IMR-90 (cell line): ENCODE results near the gene DOCK4. TPM values are rescaled to one million over a fixed set of nuclear protein-coding genes. Genes with fewer than 3 reads are reported as not detected.

Experiments
- ATAC-seq: fragments of 200-7000 bp; cut with Tn5 transposase; 2 replicates; pipeline ENCODE4 v1.9.1; 2020; ENCODE audit warnings: low read depth, mild to moderate bottlenecking, moderate library complexity
- BruUV-seq: library from RNA; stranded (reverse); fragments of 400-500 nt; replicated peaks from 2 replicates; lab custom pipeline; 2021; lab: Mats Ljungman, UMichigan
- CTCF ChIA-PET: fragments of 300-600 bp; formaldehyde crosslinking; extraction: SDS; loops from one replicate; lab custom pipeline; 2021; ENCODE audit warnings: antibody characterized with exemption; lab: Yijun Ruan, JAX
- POLR2A ChIA-PET: fragments of 300-600 bp; sonication (Branson Sonifier 250); formaldehyde crosslinking; loops from one replicate; lab custom pipeline; 2022; ENCODE audit warnings: antibody characterized with exemption; ENCODE audit not compliant: unreplicated experiment; lab: Charles Lee
- DNase-seq: peaks from one replicate; pipeline ENCODE4 v3.0.0; 2013
- H2AFZ ChIP-seq: replicated peaks from 2 replicates; pipeline ENCODE3; 2013; ENCODE audit warnings: low read length, mild to moderate bottlenecking; ENCODE audit not compliant: poor library complexity
- H2AK5ac ChIP-seq: 2 replicates; pipeline ENCODE4 v1.6.1; 2013; ENCODE audit warnings: low read depth, low read length, inconsistent platforms
- H2AK9ac ChIP-seq: replicated peaks from 2 replicates; pipeline ENCODE3; 2013; ENCODE audit warnings: mild to moderate bottlenecking, low read depth, low read length, moderate library complexity; ENCODE audit not compliant: poor library complexity
- H2BK120ac ChIP-seq: 2 replicates; pipeline ENCODE4 v1.6.1; 2013; ENCODE audit warnings: low read depth, low read length, inconsistent platforms
- H2BK15ac ChIP-seq: 3 replicates; pipeline ENCODE4 v1.6.1; 2013; ENCODE audit warnings: low read depth, low read length, inconsistent platforms
- H2BK20ac ChIP-seq: 2 replicates; pipeline ENCODE4 v1.6.1; 2013; ENCODE audit warnings: low read depth, mild to moderate bottlenecking, inconsistent platforms, low read length, moderate library complexity
- H2BK5ac ChIP-seq: 2 replicates; pipeline ENCODE4 v1.6.1; 2013; ENCODE audit warnings: mild to moderate bottlenecking, low read depth, low read length, inconsistent platforms; ENCODE audit not compliant: poor library complexity, severe bottlenecking
- H3K14ac ChIP-seq: replicated peaks from 2 replicates; pipeline ENCODE4 v1.6.1; 2013; ENCODE audit warnings: low read depth, low read length, inconsistent platforms
- H3K18ac ChIP-seq: 2 replicates; pipeline ENCODE4 v1.6.1; 2013; ENCODE audit warnings: low read depth, low read length, control low read depth
- H3K23ac ChIP-seq: 2 replicates; pipeline ENCODE4 v1.6.1; 2013; ENCODE audit warnings: low read depth, low read length, inconsistent platforms
- H3K27ac ChIP-seq: 2 replicates; pipeline ENCODE4 v1.5.1; 2013; ENCODE audit warnings: mild to moderate bottlenecking, control low read depth, low read length; ENCODE audit not compliant: insufficient read depth
- H3K27me3 ChIP-seq: 2 replicates; pipeline ENCODE4 v1.6.1; 2013; ENCODE audit warnings: low read length; ENCODE audit not compliant: control insufficient read depth, insufficient read depth
- H3K36me3 ChIP-seq: 2 replicates; pipeline ENCODE4 v1.6.1; 2013; ENCODE audit warnings: low read length, mixed read lengths; ENCODE audit not compliant: control insufficient read depth, insufficient read depth
- H3K4ac ChIP-seq: 2 replicates; pipeline ENCODE4 v1.6.1; 2013; ENCODE audit warnings: low read depth, low read length, inconsistent platforms
- H3K4me1 ChIP-seq: 2 replicates; pipeline ENCODE4 v1.6.1; 2013; ENCODE audit warnings: low read length, mixed read lengths; ENCODE audit not compliant: control insufficient read depth, insufficient read depth
- H3K4me2 ChIP-seq: 2 replicates; pipeline ENCODE4 v1.6.1; 2013; ENCODE audit warnings: low read depth, mild to moderate bottlenecking, control low read depth, low read length, moderate library complexity
- H3K4me3 ChIP-seq: 2 replicates; pipeline ENCODE4 v1.5.1; 2013; ENCODE audit warnings: low read depth, mild to moderate bottlenecking, control low read depth, low read length, moderate library complexity; ENCODE audit not compliant: insufficient read depth
- H3K56ac ChIP-seq: 2 replicates; pipeline ENCODE4 v1.6.1; 2013; ENCODE audit warnings: low read length, inconsistent platforms; ENCODE audit not compliant: insufficient read depth; ENCODE audit errors: extremely low read depth
- H3K79me1 ChIP-seq, 2 experiments: 2 replicates each; pipeline ENCODE4 v1.6.1; 2013; ENCODE audit warnings: low read length in 2 of 2, inconsistent platforms in 1 of 2, low read depth in 1 of 2
- H3K9ac ChIP-seq: 2 replicates; pipeline ENCODE4 v1.6.1; 2013; ENCODE audit warnings: low read depth, low read length, control low read depth
- H3K9me1 ChIP-seq: 2 replicates; pipeline ENCODE4 v1.6.1; 2013; ENCODE audit warnings: low read length, inconsistent platforms; ENCODE audit not compliant: insufficient read depth
- H3K9me3 ChIP-seq: 2 replicates; pipeline ENCODE4 v1.6.1; 2013; ENCODE audit warnings: low read length; ENCODE audit not compliant: control insufficient read depth, insufficient read depth
- H4K20me1 ChIP-seq: 2 replicates; pipeline ENCODE4 v1.6.1; 2013; ENCODE audit warnings: low read length, inconsistent platforms; ENCODE audit not compliant: insufficient read depth
- H4K5ac ChIP-seq: 2 replicates; pipeline ENCODE4 v1.6.1; 2013; ENCODE audit warnings: mild to moderate bottlenecking, low read depth, low read length, control low read depth
- H4K8ac ChIP-seq, 2 experiments: 2 replicates each; pipeline ENCODE4 v1.6.1; 2013; ENCODE audit warnings: low read depth in 2 of 2, low read length in 2 of 2, control low read depth in 1 of 2, inconsistent platforms in 1 of 2
- H4K91ac ChIP-seq: 2 replicates; pipeline ENCODE4 v1.6.1; 2013; ENCODE audit warnings: low read depth, low read length, inconsistent platforms; ENCODE audit not compliant: insufficient read depth
- MAFK ChIP-seq: IDR thresholded peaks from 2 replicates; pipeline ENCODE4 v1.6.1; 2012; ENCODE audit warnings: low read depth, low read length, improper control_type of control experiment
- MAZ ChIP-seq: IDR thresholded peaks from 2 replicates; pipeline ENCODE4 v1.6.1; 2012; ENCODE audit warnings: low read depth, mild to moderate bottlenecking, low read length, improper control_type of control experiment, moderate library complexity, borderline replicate concordance
- POLR2A ChIP-seq: IDR thresholded peaks from 2 replicates; pipeline ENCODE4 v1.6.1; 2012; ENCODE audit warnings: mild to moderate bottlenecking, low read depth, low read length
- RAD21 ChIP-seq: IDR thresholded peaks from 2 replicates; pipeline ENCODE4 v1.6.1; 2012; ENCODE audit warnings: low read length, improper control_type of control experiment
- RCOR1 ChIP-seq: IDR thresholded peaks from 2 replicates; pipeline ENCODE4 v1.6.1; 2012; ENCODE audit warnings: mild to moderate bottlenecking, low read length, improper control_type of control experiment; ENCODE audit not compliant: insufficient replicate concordance
- RFX5 ChIP-seq: IDR thresholded peaks from 2 replicates; pipeline ENCODE4 v1.8.0; 2012; ENCODE audit warnings: low read depth, mild to moderate bottlenecking, low read length, moderate library complexity
- WGBS, 2 experiments: methylation state at CpG; one replicate each; pipeline versions ENCODE4 v1.1.5 to v1.1.7; 2013; ENCODE audit warnings: missing lambda C conversion rate in 2 of 2; ENCODE audit not compliant: insufficient read length in 1 of 2; ENCODE audit errors: extremely low coverage in 2 of 2; 5-methylcytosine and 5-hydroxymethylcytosine counted together
- dilution Hi-C: fragments of 300-500 bp; cut with HindIII; formaldehyde crosslinking; loops from one replicate; pipeline ENCODE4 v1.14.3; 2018; ENCODE audit warnings: low sequenced_read_pairs; ENCODE audit not compliant: unreplicated experiment
- in situ Hi-C: fragments of 300-500 bp; cut with MboI; formaldehyde crosslinking; loops from 3 replicates; pipeline ENCODE4 v1.14.3; 2019; ENCODE audit warnings: low sequenced_read_pairs, inconsistent platforms, mixed read lengths
- intact Hi-C: fragments of 100-400 bp; cut with micrococcal nuclease; formaldehyde crosslinking; loops from 2 replicates; pipeline ENCODE4 v1.10.0; 2022
- polyA plus RNA-seq, 3 experiments: library from polyadenylated mRNA; depleted of rRNA; stranded (reverse); fragments of >200 nt; gene quantifications; 2 replicates each; pipeline ENCODE4 v1.2.3, GENCODE V29; 2012; ENCODE audit warnings: low replicate concordance in 1 of 3
- total RNA-seq: library from RNA; depleted of rRNA; stranded (reverse); fragments of >200 nt; gene quantifications from 2 replicates; pipeline ENCODE4 v1.2.3, GENCODE V29; 2012

Gene DOCK4
- total and polyA plus RNA-seq, 2 of the 4 experiments (the other 2 are of a cell fraction): 4.4 to 12.2 TPM

- H3K4me1 ChIP-seq: no peaks in the 10 kb centered on the region
- H2AFZ ChIP-seq: no peak overlapping the region
- no peak overlapping the region for H3K9ac ChIP-seq
- ChIA-PET POLR2A (no interaction called here), CTCF (no interaction called here)
- peaks cover 4% of the 10 kb centered on the region; the same call in 1 of the 2 replicates for H3K36me3 ChIP-seq
- H3K4me2 ChIP-seq: no peak overlapping the region
- H4K8ac ChIP-seq: no peak overlapping the region
- BruUV-seq: no TSS peak
- no peak overlapping the region for H2BK15ac ChIP-seq
- ATAC-seq: no peak
- H3K27me3 ChIP-seq: no peaks in the 10 kb centered on the region
- H2BK20ac ChIP-seq: no peak overlapping the region
- H4K91ac ChIP-seq: no peak overlapping the region
- H3K4ac ChIP-seq: no peak overlapping the region
- no peak overlapping the region for H2AK5ac ChIP-seq
- intact Hi-C loops (no loop called here), dilution Hi-C loops (no loop called here), in situ Hi-C loops (loop anchor here (25.0 kb wide), 2 partner anchors 462 to 1137 kb away; partner anchors contain the start of genes DOCK4 and ZNF277)
- no peak overlapping the region for H2BK120ac ChIP-seq
- WGBS, 2 experiments: no CpG with 5 or more reads among the region's 4 CpGs
- H3K79me1 ChIP-seq: no peaks in the 10 kb centered on the region
- H3K9me3 ChIP-seq: no peaks in the 10 kb centered on the region
- no peak overlapping the region for H2AK9ac ChIP-seq
- H2BK5ac ChIP-seq: no peak overlapping the region
- DNase-seq: no peak
- no peak overlapping the region for H3K27ac ChIP-seq
- no peak overlapping the region for H3K18ac ChIP-seq
- no peak overlapping the region for H3K14ac ChIP-seq
- H3K9me1 ChIP-seq: no peaks in the 10 kb centered on the region
- TF ChIP-seq RAD21 (no peak), MAFK (no peak), MAZ (no peak), RFX5 (no peak), RCOR1 (no peak), POLR2A (no peak)
- H3K56ac ChIP-seq: no peak overlapping the region
- H3K23ac ChIP-seq: no peak overlapping the region
- H4K5ac ChIP-seq: no peak overlapping the region
- H3K4me3 ChIP-seq: no peak overlapping the region
- H4K20me1 ChIP-seq: no peaks in the 10 kb centered on the region
Observed at GRCh38 chr7:111750228-111750627, 456.0 kb downstream of the DOCK4 start.
